CD8-positive, alpha-beta memory T cell (primary cell): ENCODE data around the gene TMEM134. TPM values are rescaled to one million over a fixed set of nuclear protein-coding genes. Genes with fewer than 3 reads are reported as not detected.
A peak's percentile ranks its signal among the peaks of the same experiment; 100 is the strongest.

Experiments
- CTCF ChIA-PET: fragments of 350-600 bp; sonication (Branson Sonifier 250); formaldehyde crosslinking; loops from one replicate; lab custom pipeline; 2021; ENCODE audit warnings: antibody characterized with exemption; lab: Charles Lee
- POLR2A ChIA-PET: fragments of 350-600 bp; sonication (Branson Sonifier 250); formaldehyde crosslinking; loops from one replicate; lab custom pipeline; 2021; ENCODE audit warnings: antibody characterized with exemption; lab: Charles Lee
- DNase-seq, 5 donors: peaks; one replicate each; pipeline versions ENCODE4 v3.0.0 to v3.0.0-alpha.2; 2020 to 2022; ENCODE audit warnings: mixed read lengths in 1 of 5
- H3K27ac ChIP-seq: one replicate; pipeline ENCODE4 v1.7.0; 2013; ENCODE audit warnings: low read depth, mild to moderate bottlenecking, low read length, moderate library complexity
- H3K27me3 ChIP-seq: 2 replicates; pipeline ENCODE4 v1.7.0; 2013; ENCODE audit warnings: low read length, mild to moderate bottlenecking; ENCODE audit not compliant: insufficient read depth, poor library complexity, severe bottlenecking
- H3K36me3 ChIP-seq: 2 replicates; pipeline ENCODE4 v1.7.0; 2013; ENCODE audit warnings: mild to moderate bottlenecking, low read length, moderate library complexity; ENCODE audit not compliant: insufficient read depth
- H3K4me1 ChIP-seq: 2 replicates; pipeline ENCODE4 v1.7.0; 2013; ENCODE audit warnings: mild to moderate bottlenecking, low read length, moderate library complexity; ENCODE audit not compliant: insufficient read depth
- H3K4me3 ChIP-seq: 2 replicates; pipeline ENCODE4 v1.7.0; 2013; ENCODE audit warnings: mild to moderate bottlenecking, low read length
- H3K9me3 ChIP-seq: 2 replicates; pipeline ENCODE4 v1.7.0; 2013; ENCODE audit warnings: mild to moderate bottlenecking, low read length
- H3K27ac Mint-ChIP-seq, 8 donors: one replicate each; pipeline ENCODE4 v1.8.0; 2020 to 2021; ENCODE audit warnings: mixed read lengths in 8 of 8, mild to moderate bottlenecking in 6 of 8, inconsistent platforms in 3 of 8, moderate library complexity in 3 of 8
- H3K27me3 Mint-ChIP-seq, 2 donors: one replicate each; pipeline ENCODE4 v1.8.0; 2020 to 2021; ENCODE audit warnings: mixed read lengths in 2 of 2, mild to moderate bottlenecking in 1 of 2, moderate library complexity in 1 of 2
- H3K36me3 Mint-ChIP-seq, 3 donors: one replicate each; pipeline ENCODE4 v1.8.0; 2020 to 2021; ENCODE audit warnings: mixed read lengths in 3 of 3, inconsistent platforms in 1 of 3, mild to moderate bottlenecking in 1 of 3
- H3K4me1 Mint-ChIP-seq, 3 donors: one replicate each; pipeline ENCODE4 v1.8.0; 2020 to 2021; ENCODE audit warnings: mixed read lengths in 3 of 3, inconsistent platforms in 1 of 3, mild to moderate bottlenecking in 1 of 3
- H3K4me3 Mint-ChIP-seq, 7 donors: one replicate each; pipeline ENCODE4 v1.8.0; 2020 to 2021; ENCODE audit warnings: mixed read lengths in 7 of 7, mild to moderate bottlenecking in 6 of 7, moderate library complexity in 4 of 7, inconsistent platforms in 2 of 7
- H3K9me3 Mint-ChIP-seq, 5 donors: one replicate each; pipeline ENCODE4 v1.8.0; 2020 to 2022; ENCODE audit warnings: mixed read lengths in 5 of 5, mild to moderate bottlenecking in 3 of 5, moderate library complexity in 2 of 5, inconsistent platforms in 1 of 5
- polyA plus RNA-seq: library from polyadenylated mRNA; unstranded; fragments of 300-500 nt; fragmentation: Illumina TruSeq; gene quantifications from one replicate; pipeline ENCODE4 v1.2.3, GENCODE V29; 2021
- total RNA-seq, 2 experiments: library from RNA; stranded (reverse); gene quantifications; one replicate each; pipeline ENCODE4 v1.2.3, GENCODE V29; 2021

TMEM134 gene
- total and polyA plus RNA-seq, 3 experiments from 2014 or later: 49.6 to 152 (median 57.9) TPM

DNA sequence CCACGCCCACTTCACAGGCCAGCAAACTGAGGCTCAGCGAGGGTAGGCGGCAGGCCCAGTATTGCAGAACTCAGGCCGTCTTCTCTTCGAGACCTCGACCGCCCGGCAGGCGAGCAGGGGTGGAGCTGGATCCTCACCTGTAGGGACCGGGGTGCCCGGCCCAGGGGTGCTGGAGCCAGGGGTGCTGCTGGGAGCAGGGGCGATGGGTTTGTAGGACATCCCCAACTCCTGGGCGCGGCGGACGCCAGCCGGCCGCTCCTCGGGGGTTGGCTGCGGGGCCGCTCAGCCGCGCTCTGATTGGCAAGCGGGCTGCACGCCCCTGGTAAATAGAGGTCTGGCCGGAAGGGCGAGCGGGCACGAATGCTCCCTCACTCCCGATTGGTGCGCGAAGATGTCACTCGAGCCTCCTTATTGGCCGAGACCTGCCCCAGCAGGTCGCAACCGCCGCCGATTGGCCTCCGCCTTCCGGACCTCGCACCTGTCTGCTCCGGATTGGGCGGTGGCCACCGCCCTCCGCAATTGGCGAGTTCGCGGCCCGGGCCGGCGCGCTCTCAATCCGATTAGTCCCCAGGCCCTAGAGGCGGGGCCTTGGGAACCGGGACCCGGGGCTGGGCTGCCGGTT lies 38.9 kb upstream of the TMEM134 start, which contains the start of gene CDK2AP2:
Gene CDK2AP2, minus strand, starts transcription at position 299 of the 622 bp plus-strand sequence. Its CDS starts 80 bp downstream, at position 219.
- POLR2A ChIA-PET: interaction anchor here (1.0 to 1.6 kb wide), 3 partner anchors 24 to 91 kb away, joined by 4 to 8 read pairs (median 5); partner anchors contain the start of gene PTPRCAP
- Histone ChIP-seq H3K4me3 (peak within 1 kb of the TSS; percentile 92), H3K4me1 (peaks cover 41% of the 10 kb centered on the region), H3K27me3 (no peaks in the 10 kb centered on the region), H3K36me3 (no peaks in the 10 kb centered on the region), H3K9me3 (no peaks in the 10 kb centered on the region), H3K27ac (peak within 1 kb of the TSS; percentile 98)
- H3K36me3 Mint-ChIP-seq: peaks cover 0 to 22% (median under 1%) of the 10 kb centered on the region in 3 donors
- peak within 1 kb of the TSS; percentile 83 to 96 (median 91) for H3K4me3 Mint-ChIP-seq
- H3K27ac Mint-ChIP-seq: peak within 1 kb of the TSS; percentile 95 to 99 (median 98)
- peaks cover 6 to 8% of the 10 kb centered on the region in 2 donors for H3K27me3 Mint-ChIP-seq
- CTCF ChIA-PET: interaction anchor here (1.1 to 1.4 kb wide), 4 partner anchors 25 to 157 kb away, joined by 3 to 5 read pairs (median 4); partner anchors contain the start of gene AIP
- H3K4me1 Mint-ChIP-seq: peaks cover 32 to 52% (median 37%) of the 10 kb centered on the region in 3 donors
- DNase-seq: peak; percentile 96 to 99 (median 96)
- no peaks in the 10 kb centered on the region for H3K9me3 Mint-ChIP-seq

DNA sequence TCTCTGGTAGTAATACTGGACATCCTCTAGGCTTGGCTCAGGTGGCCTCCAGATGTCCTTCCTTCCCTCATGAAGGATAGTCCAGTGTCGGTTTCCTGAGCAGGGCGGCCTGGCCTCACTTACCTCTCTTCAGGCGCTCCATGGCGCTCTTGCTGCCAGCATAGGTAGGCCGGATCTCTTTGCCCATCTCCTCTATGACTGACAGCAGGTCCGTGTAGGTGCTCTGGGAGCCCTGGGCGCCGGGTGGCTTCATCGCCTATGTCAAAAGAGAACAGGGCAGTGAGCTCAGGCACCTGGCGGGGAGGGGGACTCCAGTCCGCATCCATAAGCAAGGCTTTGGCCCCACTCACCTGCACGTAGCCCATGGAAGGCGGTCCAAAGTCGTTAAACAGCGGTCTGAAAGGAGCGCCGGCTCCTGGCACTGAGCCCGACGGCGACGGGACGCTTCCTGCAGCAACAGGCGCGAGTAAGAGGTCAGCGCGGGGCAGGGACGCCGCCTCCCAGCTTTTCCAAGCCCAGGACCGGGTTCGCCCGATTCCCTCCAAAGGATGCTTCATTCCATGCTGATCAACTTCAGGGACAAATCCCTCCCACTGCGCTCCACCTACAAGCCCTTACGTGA lies 38.3 kb upstream of the TMEM134 start:
- H3K4me1 Mint-ChIP-seq: peaks cover 37 to 57% (median 39%) of the 10 kb centered on the region in 3 donors
- H3K36me3 ChIP-seq: no peaks in the 10 kb centered on the region
- no peaks in the 10 kb centered on the region for H3K9me3 Mint-ChIP-seq
- peak overlapping the region; percentile 98 for H3K27ac ChIP-seq
- CTCF ChIA-PET: interaction anchor here (1.1 to 1.4 kb wide), 4 partner anchors 24 to 156 kb away, joined by 3 to 5 read pairs (median 4); partner anchors contain the start of gene AIP
- peaks cover 3 to 8% of the 10 kb centered on the region in 2 donors for H3K27me3 Mint-ChIP-seq
- no peak for DNase-seq
- peak overlapping the region; percentile 83 to 96 (median 91) for H3K4me3 Mint-ChIP-seq
- POLR2A ChIA-PET: interaction anchor here (1.0 to 1.6 kb wide), 3 partner anchors 23 to 90 kb away, joined by 4 to 8 read pairs (median 5); partner anchors contain the start of gene PTPRCAP
- H3K9me3 ChIP-seq: no peaks in the 10 kb centered on the region
- H3K36me3 Mint-ChIP-seq: peaks cover 0 to 28% (median 3%) of the 10 kb centered on the region in 3 donors
- peaks cover 42% of the 10 kb centered on the region for H3K4me1 ChIP-seq
- peak overlapping the region; percentile 88 to 99 (median 98) for H3K27ac Mint-ChIP-seq
- H3K27me3 ChIP-seq: no peaks in the 10 kb centered on the region
- peak overlapping the region; percentile 92 for H3K4me3 ChIP-seq

DNA sequence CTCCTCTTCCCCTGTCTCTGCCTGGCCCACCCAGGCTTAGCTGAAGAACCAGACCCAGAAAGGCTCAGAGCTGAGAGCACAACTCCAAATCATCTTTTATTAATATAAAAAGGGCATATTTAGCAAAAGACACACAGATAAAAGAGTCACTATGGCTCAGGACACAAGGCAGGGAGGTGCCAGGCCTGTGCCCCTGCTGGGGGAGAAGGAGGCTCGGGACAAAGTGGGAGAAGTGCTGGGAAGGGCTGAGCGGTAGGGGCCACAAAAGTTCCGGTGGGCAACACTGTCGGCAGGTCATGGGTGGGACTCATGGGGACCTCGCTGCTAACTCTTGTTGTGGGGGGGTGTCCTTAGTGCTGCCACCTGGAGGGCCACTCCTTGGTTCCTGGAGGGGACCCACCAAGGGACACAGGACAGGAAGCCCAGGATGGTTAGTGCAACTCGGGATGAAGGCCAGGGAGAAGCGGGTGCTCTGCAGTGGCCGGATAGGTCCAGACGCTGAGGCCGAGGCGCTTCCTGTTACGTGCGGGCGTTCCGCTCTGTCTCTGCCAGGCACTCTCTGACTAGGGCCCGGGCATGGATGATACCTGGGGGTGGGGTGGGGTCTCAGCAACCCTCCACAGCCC lies 37.5 kb upstream of the TMEM134 start:
- H3K9me3 Mint-ChIP-seq: no peaks in the 10 kb centered on the region

DNA sequence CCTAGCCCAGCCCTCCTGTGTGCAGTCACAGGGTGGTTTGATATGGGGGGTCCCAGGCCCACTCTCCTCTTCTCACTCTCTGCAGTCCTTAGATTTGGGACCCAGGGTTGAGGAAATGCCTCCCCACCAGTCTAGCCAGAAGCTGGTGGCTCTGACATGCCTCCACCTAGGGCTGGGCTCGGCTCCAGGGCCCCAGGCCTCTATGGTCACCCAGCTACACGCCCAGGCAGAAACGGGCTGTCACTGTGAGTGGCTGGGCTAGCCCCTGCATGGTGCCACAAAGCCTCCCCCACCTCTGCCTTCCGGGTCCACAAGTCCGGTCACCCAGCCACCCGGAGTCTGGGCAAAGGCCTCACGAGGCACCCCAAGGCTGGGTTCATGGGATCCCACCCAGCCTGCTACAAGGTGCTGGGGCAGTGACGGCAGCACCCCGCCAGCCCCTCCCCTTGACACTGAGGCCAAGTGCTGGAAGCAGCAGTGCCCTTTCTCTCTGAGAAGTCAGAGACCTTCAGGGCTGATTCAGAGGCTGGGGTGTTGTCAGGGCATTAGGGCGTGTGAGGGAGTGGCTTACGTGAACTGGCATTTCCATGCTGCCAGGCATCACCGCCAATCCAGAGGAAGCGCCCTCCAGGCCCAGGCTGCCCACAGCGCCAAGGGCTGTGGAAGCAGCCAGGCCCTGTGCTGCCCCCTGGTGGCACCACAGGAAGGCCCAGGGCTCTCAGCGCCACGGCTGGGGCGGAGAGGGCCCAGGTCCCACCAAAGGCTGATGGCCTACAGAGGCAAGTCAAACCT lies 36.8 kb upstream of the TMEM134 start:
- peak; percentile 88 to 93 (median 90) for DNase-seq
- POLR2A ChIA-PET: interaction anchor here (0.6 to 2.1 kb wide), 8 partner anchors 20 to 105 kb away, joined by 3 to 11 read pairs (median 6); partner anchors contain the start of genes AIP, CORO1B, PPP1CA and PTPRCAP
- Mint-ChIP-seq H3K9me3 (no peaks in the 10 kb centered on the region), H3K4me1 (peaks cover 43 to 65% (median 45%) of the 10 kb centered on the region in 3 donors), H3K27me3 (peaks cover 0 to 6% of the 10 kb centered on the region in 2 donors), H3K36me3 (peaks cover 4 to 43% (median 9%) of the 10 kb centered on the region in 3 donors), H3K4me3 (peak overlapping the region; percentile 83 to 93 (median 91)), H3K27ac (peak overlapping the region; percentile 94 to 99 (median 98))
- peaks cover 9% of the 10 kb centered on the region for H3K36me3 ChIP-seq
- peak overlapping the region; percentile 91 for H3K27ac ChIP-seq
- peaks cover 42% of the 10 kb centered on the region for H3K4me1 ChIP-seq
- no peaks in the 10 kb centered on the region for H3K27me3 ChIP-seq
- CTCF ChIA-PET: interaction anchor here (0.6 to 3.0 kb wide), 17 partner anchors 13 to 155 kb away, joined by 3 to 14 read pairs (median 5); partner anchors contain the start of genes AIP, PPP1CA and RAD9A
- no peaks in the 10 kb centered on the region for H3K9me3 ChIP-seq
- peak overlapping the region; percentile 66 for H3K4me3 ChIP-seq

More for the DNA sequence above, 37.5 kb upstream of the TMEM134 start:
- Mint-ChIP-seq H3K36me3 (peaks cover 0 to 36% (median 3%) of the 10 kb centered on the region in 3 donors), H3K4me1 (peaks cover 37 to 58% (median 39%) of the 10 kb centered on the region in 3 donors), H3K4me3 (peak overlapping the region; percentile 83 to 93 (median 91)), H3K27ac (peak overlapping the region; percentile 94 to 99 (median 98)), H3K27me3 (peaks cover 3 to 8% of the 10 kb centered on the region in 2 donors)
- ChIA-PET CTCF (interaction anchor here (0.6 to 3.0 kb wide), 9 partner anchors 20 to 155 kb away, joined by 3 to 14 read pairs (median 4); partner anchors contain the start of genes AIP and PPP1CA), POLR2A (interaction anchor here (0.6 to 1.6 kb wide), 6 partner anchors 22 to 155 kb away, joined by 3 to 8 read pairs (median 4); partner anchors contain the start of gene PTPRCAP)
- peak in 2 of 5 donors; percentile 11 to 52 for DNase-seq
- Histone ChIP-seq H3K9me3 (no peaks in the 10 kb centered on the region), H3K4me1 (peaks cover 42% of the 10 kb centered on the region), H3K27me3 (no peaks in the 10 kb centered on the region), H3K4me3 (no peak overlapping the region), H3K36me3 (peaks cover 3% of the 10 kb centered on the region), H3K27ac (peak overlapping the region; percentile 13)

DNA sequence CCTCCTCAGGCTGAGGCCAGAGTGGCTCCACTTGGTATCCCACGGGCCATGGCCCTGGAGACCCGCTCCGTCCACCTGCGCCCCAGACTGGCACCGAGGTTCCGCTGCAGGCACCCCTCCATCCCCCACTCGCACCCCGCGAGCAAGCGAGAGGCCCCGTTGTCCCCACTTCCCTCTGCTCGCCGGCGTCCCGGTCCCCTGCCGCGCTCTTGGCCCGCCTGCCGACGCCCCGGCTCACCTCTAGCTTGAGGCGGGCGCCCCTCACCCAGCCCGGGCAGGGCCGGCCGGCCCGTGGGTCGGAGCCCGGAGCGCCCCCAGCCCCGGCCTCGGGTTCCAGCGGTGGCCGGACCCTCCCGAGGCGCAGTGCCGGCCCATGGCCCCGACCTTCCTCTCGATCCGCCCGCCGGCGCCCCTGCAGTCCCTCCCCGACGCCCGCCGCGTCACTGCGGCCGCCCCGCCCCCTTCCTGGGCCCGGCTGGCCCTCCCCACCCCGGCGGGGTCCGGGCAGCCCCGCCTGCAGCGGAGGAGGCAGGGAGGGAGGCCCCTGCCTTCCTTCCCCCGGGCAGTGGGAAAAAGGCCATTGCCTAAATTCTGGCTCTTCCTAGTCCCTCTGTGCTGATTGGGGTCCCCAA lies 36.0 kb upstream of the TMEM134 start, which contains the start of gene PITPNM1:
Gene PITPNM1, minus strand, starts transcription at position 414 of the 632 bp plus-strand sequence. CDS start 1,183 bp downstream, outside the sequence.
- Histone ChIP-seq H3K9me3 (no peaks in the 10 kb centered on the region), H3K36me3 (peaks cover 17% of the 10 kb centered on the region), H3K4me3 (peak within 1 kb of the TSS; percentile 84), H3K4me1 (peaks cover 42% of the 10 kb centered on the region), H3K27ac (peak within 1 kb of the TSS; percentile 91), H3K27me3 (no peaks in the 10 kb centered on the region)
- Mint-ChIP-seq H3K9me3 (no peaks in the 10 kb centered on the region), H3K4me1 (peaks cover 48 to 69% (median 49%) of the 10 kb centered on the region in 3 donors), H3K27ac (peak within 1 kb of the TSS; percentile 94 to 99 (median 98)), H3K36me3 (peaks cover 8 to 50% (median 13%) of the 10 kb centered on the region in 3 donors), H3K27me3 (peaks cover 0 to 6% of the 10 kb centered on the region in 2 donors), H3K4me3 (peak within 1 kb of the TSS; percentile 91 to 97 (median 92))
- peak; percentile 62 to 79 (median 72) for DNase-seq
- ChIA-PET POLR2A (interaction anchor here (0.6 to 2.1 kb wide), 8 partner anchors 19 to 114 kb away, joined by 3 to 11 read pairs (median 4); partner anchors contain the start of genes AIP, CORO1B, PPP1CA and PTPRCAP), CTCF (interaction anchor here (1.0 to 3.0 kb wide), 14 partner anchors 13 to 154 kb away, joined by 3 to 14 read pairs (median 5); partner anchors contain the start of genes AIP, PPP1CA and RAD9A)
